Measurements from ENCODE around the gene CFAP46.
A peak's percentile ranks its signal among the peaks of the same experiment; 100 is the strongest.

CFAP46 gene

GRCh38 chr10:132980426-132981172, 38.2 kb upstream of the CFAP46 start:
- Histone ChIP-seq H3K9ac (no peak overlapping the region), H3K4me2 (no peak overlapping the region), H3K4me1 (peaks cover 6% of the 10 kb centered on the region), H3K4me3 (no peak overlapping the region), H3K9me3 (no peaks in the 10 kb centered on the region), H3K36me3 (no peaks in the 10 kb centered on the region), H3K27ac (no peak overlapping the region), H3K27me3 (no peaks in the 10 kb centered on the region), H4K20me1 (peaks cover 5% of the 10 kb centered on the region; the same call in 1 of the 2 replicates)
- TF ChIP-seq Cebpa-rat (IDR thresholded peaks at IDR 0.05): no peak

DNA sequence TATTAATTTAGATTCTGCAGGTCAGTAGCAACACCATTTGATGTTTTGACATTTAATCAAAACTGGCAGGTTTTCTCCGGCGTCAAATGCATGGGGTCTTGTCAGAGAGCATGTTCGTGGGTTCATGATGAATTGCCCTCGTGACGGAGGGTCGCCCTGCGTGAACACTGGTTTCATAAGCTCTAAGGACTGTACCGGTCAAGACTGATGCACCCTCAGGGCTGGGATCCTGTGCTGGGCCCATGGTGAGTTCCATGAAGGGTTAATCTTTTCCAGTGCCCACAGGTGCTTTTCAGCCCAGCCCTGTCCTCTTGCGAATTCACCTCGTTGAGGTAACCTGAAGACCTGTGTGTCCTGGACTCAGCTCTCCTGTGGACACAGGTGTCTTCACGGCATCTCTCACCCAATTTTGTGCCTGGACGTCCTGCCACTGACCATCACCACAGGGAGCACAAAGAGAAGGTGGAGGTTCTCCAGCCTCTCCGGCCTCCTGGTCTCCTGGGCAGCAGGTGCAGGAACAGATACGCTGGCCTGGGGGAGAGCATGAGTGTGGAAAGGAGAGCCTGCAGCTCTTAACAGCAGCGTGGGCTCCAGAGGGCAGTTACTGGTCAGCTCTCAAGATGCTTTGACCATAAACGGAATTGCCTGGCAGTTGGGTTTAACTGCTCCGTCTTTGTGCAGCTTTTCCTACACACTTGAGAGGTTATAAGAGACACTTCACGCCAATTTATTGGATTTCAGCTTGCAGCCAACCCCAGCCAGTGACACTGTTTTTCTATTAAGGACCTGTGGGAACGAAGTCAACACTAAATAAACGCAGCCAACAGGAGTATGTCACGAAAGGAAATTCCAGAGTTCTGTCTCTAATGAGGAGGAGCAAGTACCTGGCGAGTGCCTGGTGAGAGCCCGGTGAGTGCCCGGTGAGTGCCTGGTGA, 37.4 kb upstream of the CFAP46 start:
- Histone ChIP-seq H3K36me3 (no peaks in the 10 kb centered on the region), H3K27me3 (no peaks in the 10 kb centered on the region), H3K4me2 (no peak overlapping the region), H3K9ac (no peak overlapping the region), H3K4me3 (no peak overlapping the region), H3K4me1 (peaks cover 15% of the 10 kb centered on the region), H3K9me3 (no peaks in the 10 kb centered on the region), H4K20me1 (peaks cover 13% of the 10 kb centered on the region), H3K27ac (no peak overlapping the region)
- no peak for TF ChIP-seq Cebpa-rat (IDR thresholded peaks at IDR 0.05)

DNA sequence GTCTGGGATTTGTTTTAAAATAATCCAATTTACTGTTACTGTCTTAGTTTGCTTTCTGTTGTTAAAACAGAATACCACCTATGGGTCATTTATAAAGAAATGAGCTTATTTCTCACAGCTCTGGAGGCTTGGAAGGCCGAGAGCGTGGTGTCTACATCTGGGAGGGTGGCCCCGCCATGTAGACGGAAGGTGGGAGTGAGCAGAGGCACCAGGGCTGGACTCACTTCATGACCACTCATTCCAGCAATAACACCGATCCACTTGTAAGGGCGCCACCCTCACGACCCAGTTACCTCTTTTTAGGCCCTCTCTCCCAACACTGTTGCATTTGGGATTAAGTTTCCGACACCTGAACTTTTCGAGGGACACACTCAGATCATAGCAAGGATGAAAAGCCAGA, 36.2 kb upstream of the CFAP46 start:
- Histone ChIP-seq H4K20me1 (peaks cover 25% of the 10 kb centered on the region), H3K27ac (no peak overlapping the region), H3K27me3 (no peaks in the 10 kb centered on the region), H3K36me3 (no peaks in the 10 kb centered on the region), H3K9ac (no peak overlapping the region), H3K4me2 (no peak overlapping the region), H3K4me3 (no peak overlapping the region), H3K4me1 (peaks cover 27% of the 10 kb centered on the region), H3K9me3 (no peaks in the 10 kb centered on the region)
- no peak for TF ChIP-seq Cebpa-rat (IDR thresholded peaks at IDR 0.05)

- H3K27ac ChIP-seq: no peak overlapping the region
- H3K9ac ChIP-seq: no peak overlapping the region
- H4K20me1 ChIP-seq: peaks cover 26% of the 10 kb centered on the region
- no peaks in the 10 kb centered on the region; the same call in 1 of the 2 replicates for H3K27me3 ChIP-seq
- H3K9me3 ChIP-seq: no peaks in the 10 kb centered on the region
- TF ChIP-seq Cebpa-rat (IDR thresholded peaks at IDR 0.05): no peak
- no peak overlapping the region for H3K4me3 ChIP-seq
- H3K36me3 ChIP-seq: no peaks in the 10 kb centered on the region
- H3K4me2 ChIP-seq: no peak overlapping the region
- peaks cover 34% of the 10 kb centered on the region for H3K4me1 ChIP-seq
Observed at GRCh38 chr10:132977807-132978206, 35.4 kb upstream of the CFAP46 start.

DNA sequence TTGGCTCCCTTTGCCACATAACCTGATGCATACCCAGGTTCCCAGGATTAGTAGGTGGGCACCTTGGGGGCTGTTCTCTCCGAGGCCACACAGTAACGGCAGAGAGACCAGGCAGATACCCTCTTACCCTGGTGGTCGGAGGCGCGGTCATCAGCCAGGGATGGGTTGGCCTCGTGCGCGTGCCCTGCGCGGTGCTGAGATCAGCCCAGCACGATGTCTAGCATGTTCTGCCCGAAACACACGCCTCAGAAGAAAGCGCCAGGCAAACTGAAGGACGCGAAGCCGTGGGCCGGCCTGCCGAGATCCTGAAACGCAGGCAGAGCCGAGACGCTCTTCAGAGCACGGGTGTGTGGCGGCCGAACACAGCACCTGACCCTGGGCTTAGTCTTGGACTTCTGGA, 34.7 kb upstream of the CFAP46 start:
- Histone ChIP-seq H4K20me1 (peaks cover 26% of the 10 kb centered on the region), H3K4me3 (no peak overlapping the region), H3K36me3 (no peaks in the 10 kb centered on the region), H3K9ac (no peak overlapping the region), H3K4me2 (no peak overlapping the region), H3K9me3 (no peaks in the 10 kb centered on the region), H3K27ac (no peak overlapping the region), H3K27me3 (no peaks in the 10 kb centered on the region; the same call in 1 of the 2 replicates), H3K4me1 (peaks cover 42% of the 10 kb centered on the region)
- TF ChIP-seq Cebpa-rat (IDR thresholded peaks at IDR 0.05): no peak

- Histone ChIP-seq H3K4me1 (peaks cover 45% of the 10 kb centered on the region), H3K4me3 (peak overlapping the region; percentile 13; the same call in 1 of the 2 replicates), H3K9ac (no peak overlapping the region), H3K4me2 (peak overlapping the region; percentile 79), H3K36me3 (no peaks in the 10 kb centered on the region), H3K27me3 (peaks cover 1% of the 10 kb centered on the region), H3K27ac (no peak overlapping the region), H4K20me1 (peaks cover 26% of the 10 kb centered on the region), H3K9me3 (no peaks in the 10 kb centered on the region)
- no peak for TF ChIP-seq Cebpa-rat (IDR thresholded peaks at IDR 0.05)
Observed at GRCh38 chr10:132975831-132976682, 33.7 kb upstream of the CFAP46 start.

DNA sequence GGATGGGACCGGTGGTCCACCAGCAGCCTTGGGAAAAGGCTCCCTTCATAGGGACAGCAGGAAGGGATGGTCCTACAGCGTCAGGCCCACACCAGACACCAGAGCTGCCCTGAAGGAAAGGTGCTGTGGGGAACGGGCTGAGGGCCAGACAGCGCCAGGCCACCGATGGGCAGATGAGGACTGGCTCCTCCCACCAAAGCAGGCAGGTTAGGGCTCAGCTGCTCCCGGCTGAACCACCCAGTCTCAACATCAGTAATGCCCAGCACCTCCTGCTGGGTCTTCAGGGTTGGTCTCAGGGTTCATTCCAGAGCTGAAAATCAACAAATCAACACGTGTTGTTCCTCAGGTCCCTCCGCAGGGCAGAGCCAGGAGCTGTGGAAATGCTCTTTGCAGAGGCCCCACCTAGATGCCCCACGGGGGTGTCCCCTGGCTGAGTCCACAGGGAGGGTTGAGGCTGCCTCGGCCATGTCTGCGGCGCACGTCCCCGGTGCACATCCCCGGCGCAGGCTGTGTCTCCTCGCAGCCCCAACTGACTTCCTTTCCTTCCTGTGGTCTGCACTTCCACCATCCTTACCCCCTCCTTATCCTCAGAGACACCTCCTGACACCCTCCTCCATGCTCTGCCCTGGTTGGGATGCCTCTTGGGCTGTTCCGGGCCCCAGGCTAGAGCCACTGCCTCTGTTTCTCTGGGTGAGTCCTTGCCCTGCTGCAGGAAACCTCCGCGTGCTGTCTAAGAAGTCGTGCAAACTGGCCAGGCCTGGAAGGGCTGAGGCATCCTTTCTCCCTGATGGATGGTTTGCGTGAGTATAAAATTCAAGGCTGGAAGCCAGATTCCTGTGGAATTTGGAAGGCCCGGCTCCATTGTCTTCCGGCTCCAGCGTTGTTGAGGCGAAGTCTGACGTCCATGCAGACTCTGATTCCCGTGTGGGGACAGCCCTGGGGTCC, 32.8 kb upstream of the CFAP46 start:
- Histone ChIP-seq H3K9me3 (peaks cover 7% of the 10 kb centered on the region), H3K4me2 (peak overlapping the region; percentile 79), H3K27me3 (peaks cover 10% of the 10 kb centered on the region), H3K4me3 (peak overlapping the region; percentile 13; the same call in 1 of the 2 replicates), H3K36me3 (no peaks in the 10 kb centered on the region), H3K27ac (no peak overlapping the region), H3K9ac (no peak overlapping the region), H4K20me1 (peaks cover 26% of the 10 kb centered on the region), H3K4me1 (peaks cover 45% of the 10 kb centered on the region)
- TF ChIP-seq Cebpa-rat (IDR thresholded peaks at IDR 0.05): no peak

DNA sequence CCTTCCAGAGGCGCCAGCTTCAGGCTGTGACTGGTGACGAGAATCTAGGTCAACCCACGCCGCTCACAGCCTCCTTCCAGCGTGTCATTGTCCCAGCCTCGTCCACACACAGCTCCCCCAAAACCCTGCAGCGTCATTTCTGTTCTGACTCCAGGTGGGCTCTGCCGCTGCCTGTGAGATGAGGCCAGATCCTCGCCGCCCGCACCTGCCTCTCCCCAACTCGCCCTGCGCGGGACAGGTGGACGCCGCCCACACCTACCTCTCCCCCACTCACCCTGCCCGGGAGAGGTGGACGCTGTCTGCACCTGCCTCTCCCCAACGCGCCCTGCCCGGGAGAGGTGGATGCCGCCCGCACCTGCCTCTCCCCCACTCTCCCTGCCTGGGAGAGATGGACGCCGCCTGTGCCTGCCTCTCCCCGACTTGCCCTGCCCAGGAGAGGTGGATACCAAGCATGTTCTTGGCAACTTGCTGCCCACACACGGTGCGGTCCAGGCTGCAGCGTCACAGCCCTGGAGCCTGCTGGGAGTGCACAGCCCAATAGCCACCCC, 32.0 kb upstream of the CFAP46 start:
- Histone ChIP-seq H3K9me3 (peaks cover 10% of the 10 kb centered on the region), H3K36me3 (no peaks in the 10 kb centered on the region), H4K20me1 (peaks cover 26% of the 10 kb centered on the region), H3K27ac (no peak overlapping the region), H3K4me3 (no peak overlapping the region), H3K27me3 (peaks cover 18% of the 10 kb centered on the region), H3K9ac (no peak overlapping the region), H3K4me2 (peak overlapping the region; percentile 79), H3K4me1 (peaks cover 45% of the 10 kb centered on the region)
- no peak for TF ChIP-seq Cebpa-rat (IDR thresholded peaks at IDR 0.05)
